HCT116 (cell line): ENCODE data around the gene ELP5. TPM values are rescaled to one million over a fixed set of nuclear protein-coding genes. Genes with fewer than 3 reads are reported as not detected.
A peak's percentile ranks its signal among the peaks of the same experiment; 100 is the strongest.

Experiments
- ATAC-seq: fragments of 200-7000 bp; cut with Tn5 transposase; 2 replicates; pipeline ENCODE4 v1.9.1; 2020; ENCODE audit warnings: mild to moderate bottlenecking, moderate library complexity
- BruUV-seq: library from RNA; stranded (reverse); fragments of 400-500 nt; replicated peaks from 2 replicates; lab custom pipeline; 2021; lab: Mats Ljungman, UMichigan
- CTCF ChIA-PET: fragments of 300-600 bp; sonication (Branson Sonifier 250); formaldehyde crosslinking; loops from one replicate; lab custom pipeline; 2021; ENCODE audit warnings: antibody characterized with exemption; lab: Charles Lee
- POLR2A ChIA-PET: fragments of 300-600, 350-600 bp; sonication (Branson Sonifier 250); formaldehyde crosslinking; loops from one replicate; lab custom pipeline; 2021; ENCODE audit warnings: antibody characterized with exemption; lab: Charles Lee
- RAD21 ChIA-PET, 2 experiments: fragments of 300-600 bp; sonication (Branson Sonifier 250); formaldehyde crosslinking; loops; one replicate each; lab custom pipeline; 2023; ENCODE audit warnings: low total read pairs in 2 of 2; ENCODE audit not compliant: uncharacterized antibody in 2 of 2, unreplicated experiment in 2 of 2, low non-redundant PET in 1 of 2; lab: Charles Lee
- DNase-seq: peaks from one replicate; pipeline ENCODE4 v3.0.0-alpha.2; 2010; ENCODE audit warnings: low read depth, low spot score
- H2AFZ ChIP-seq: fragments of 200-600 bp; shearing (Covaris generic), sonication (generic); 2 replicates; pipeline ENCODE4 v1.6.1; 2017; ENCODE audit warnings: low read depth, mixed run types, mixed read lengths, antibody characterized with exemption, low read length; ENCODE audit not compliant: poor library complexity, severe bottlenecking
- H3K27ac ChIP-seq: 2 replicates; pipeline ENCODE4 v1.5.1; 2012; ENCODE audit warnings: low read depth, low read length
- H3K27me3 ChIP-seq: fragments of 200-600 bp; sonication (generic); 2 replicates; pipeline ENCODE4 v1.6.1; 2016; ENCODE audit warnings: mixed run types, low read length, mixed read lengths; ENCODE audit not compliant: insufficient read depth
- H3K36me3 ChIP-seq, 2 experiments: fragments of 200-500 bp in 1 of 2; fragments of 200-600 bp in 1 of 2; sonication (Bioruptor generic) in 1 of 2; sonication (generic) in 1 of 2; 2 replicates each; pipeline versions ENCODE4 v1.5.1 to v1.6.1; 2014 to 2016; ENCODE audit warnings: low read length in 2 of 2, inconsistent platforms in 1 of 2, mixed read lengths in 1 of 2, mixed run types in 1 of 2; ENCODE audit not compliant: insufficient read depth in 2 of 2, control insufficient read depth in 1 of 2
- H3K4me1 ChIP-seq, 2 experiments: fragments of 200-600 bp in 1 of 2; sonication (generic) in 1 of 2; 2 replicates each; pipeline versions ENCODE4 v1.5.1 to v1.6.1; 2012 to 2017; ENCODE audit warnings: low read length in 2 of 2, inconsistent platforms in 1 of 2, mild to moderate bottlenecking in 1 of 2, mixed read lengths in 1 of 2, mixed run types in 1 of 2, moderate library complexity in 1 of 2; ENCODE audit not compliant: insufficient read depth in 2 of 2, control insufficient read depth in 1 of 2
- H3K4me2 ChIP-seq: fragments of 200-600 bp; sonication (generic); 2 replicates; pipeline ENCODE4 v1.6.1; 2017; ENCODE audit warnings: mixed run types, low read length, mixed read lengths
- H3K4me3 ChIP-seq, 2 experiments: fragments of 200-600 bp in 1 of 2; sonication (generic) in 1 of 2; replicated peaks in 1 of 2; 2 replicates each; pipeline ENCODE4 v1.5.1; 2011 to 2016; ENCODE audit warnings: low read length in 2 of 2, control low read depth in 1 of 2, low read depth in 1 of 2, mild to moderate bottlenecking in 1 of 2, mixed read lengths in 1 of 2, mixed run types in 1 of 2
- H3K79me2 ChIP-seq: fragments of 200-600 bp; sonication (generic); 2 replicates; pipeline ENCODE4 v1.6.1; 2017; ENCODE audit warnings: mild to moderate bottlenecking, mixed run types, low read length, moderate library complexity, mixed read lengths; ENCODE audit not compliant: insufficient read depth
- H3K9ac ChIP-seq: fragments of 200-600 bp; sonication (generic); 2 replicates; pipeline ENCODE4 v1.6.1; 2016; ENCODE audit warnings: low read length, mixed read lengths
- H3K9me2 ChIP-seq: fragments of 200-600 bp; sonication (generic), shearing (Covaris generic); 2 replicates; pipeline ENCODE4 v1.6.1; 2017; ENCODE audit warnings: mixed run types, mild to moderate bottlenecking, moderate library complexity; ENCODE audit not compliant: insufficient read depth
- H3K9me3 ChIP-seq, 2 experiments: fragments of 200-500 bp in 1 of 2; fragments of 200-600 bp in 1 of 2; sonication (Bioruptor generic) in 1 of 2; sonication (generic) in 1 of 2; 2 replicates each; pipeline ENCODE4 v1.6.1; 2014 to 2017; ENCODE audit warnings: low read length in 2 of 2, mixed read lengths in 2 of 2, inconsistent platforms in 1 of 2, low read depth in 1 of 2, mild to moderate bottlenecking in 1 of 2, mixed run types in 1 of 2, moderate library complexity in 1 of 2; ENCODE audit not compliant: control insufficient read depth in 1 of 2, insufficient read depth in 1 of 2
- H4K20me1 ChIP-seq: fragments of 200-600 bp; sonication (generic), shearing (Covaris generic); 2 replicates; pipeline ENCODE4 v1.6.1; 2017; ENCODE audit warnings: mixed run types, mild to moderate bottlenecking, moderate library complexity; ENCODE audit not compliant: insufficient read depth
- CBX3 ChIP-seq: IDR thresholded peaks from 2 replicates; pipeline ENCODE4 v1.6.1; 2012; ENCODE audit warnings: low read depth
- CEBPB ChIP-seq: IDR thresholded peaks from 2 replicates; pipeline ENCODE4 v1.6.1; 2012; ENCODE audit warnings: low read depth
- CTCF ChIP-seq, 3 experiments: fragments of 200-600 bp in 1 of 3; sonication (generic) in 1 of 3; IDR thresholded peaks in 2 of 3; conservative IDR thresholded peaks in 1 of 3; 2 replicates each; pipeline ENCODE4 v1.5.1; 2012 to 2017; ENCODE audit warnings: low read depth in 2 of 3, low read length in 2 of 3, antibody characterized with exemption in 1 of 3, borderline replicate concordance in 1 of 3, control low read depth in 1 of 3, mild to moderate bottlenecking in 1 of 3, mixed read lengths in 1 of 3, mixed run types in 1 of 3, moderate library complexity in 1 of 3; ENCODE audit not compliant: insufficient read depth in 1 of 3
- EGR1 ChIP-seq: IDR thresholded peaks from 2 replicates; pipeline ENCODE4 v1.6.1; 2012; ENCODE audit warnings: low read depth
- ELF1 ChIP-seq: IDR thresholded peaks from 2 replicates; pipeline ENCODE4 v1.6.1; 2012; ENCODE audit warnings: low read depth, borderline replicate concordance
- EZH2phosphoT487 ChIP-seq: fragments of 200-600 bp; IDR thresholded peaks from 2 replicates; pipeline ENCODE4 v1.6.1; 2018; ENCODE audit warnings: antibody characterized with exemption, borderline replicate concordance
- FOSL1 ChIP-seq: IDR thresholded peaks from 2 replicates; pipeline ENCODE4 v1.6.1; 2012; ENCODE audit warnings: low read depth
- JUND ChIP-seq: IDR thresholded peaks from 2 replicates; pipeline ENCODE4 v1.6.1; 2012
- POLR2A ChIP-seq: IDR thresholded peaks from 2 replicates; pipeline ENCODE4 v1.7.0; 2011; ENCODE audit warnings: borderline replicate concordance; ENCODE audit not compliant: insufficient read depth, insufficient read length; ENCODE audit errors: extremely low read depth
- POLR2AphosphoS5 ChIP-seq: IDR thresholded peaks from 2 replicates; pipeline ENCODE4 v1.6.1; 2011; ENCODE audit warnings: mild to moderate bottlenecking, low read depth, low read length, moderate library complexity
- RAD21 ChIP-seq: IDR thresholded peaks from 2 replicates; pipeline ENCODE4 v1.6.1; 2012; ENCODE audit warnings: low read depth, mild to moderate bottlenecking
- SIN3A ChIP-seq: IDR thresholded peaks from 2 replicates; pipeline ENCODE4 v1.6.1; 2012; ENCODE audit warnings: low read depth
- SP1 ChIP-seq: IDR thresholded peaks from 2 replicates; pipeline ENCODE4 v1.6.1; 2012; ENCODE audit warnings: low read depth
- SRF ChIP-seq: IDR thresholded peaks from 2 replicates; pipeline ENCODE4 v1.6.1; 2012; ENCODE audit warnings: low read depth
- TCF7L2 ChIP-seq: IDR thresholded peaks from 2 replicates; pipeline ENCODE4 v1.7.0; 2011; ENCODE audit warnings: borderline replicate concordance, inconsistent platforms; ENCODE audit not compliant: insufficient read depth, insufficient read length; ENCODE audit errors: extremely low read depth
- YY1 ChIP-seq: IDR thresholded peaks from 2 replicates; pipeline ENCODE4 v1.6.1; 2011; ENCODE audit warnings: low read length, low read depth, moderate library complexity, mild to moderate bottlenecking; ENCODE audit not compliant: insufficient replicate concordance; ENCODE audit errors: extremely low read depth
- ZFX ChIP-seq: fragments of 450-650 bp; IDR thresholded peaks from 2 replicates; pipeline ENCODE4 v1.6.1; 2017
- ZNF274 ChIP-seq: fragments of 200-500 bp; sonication (Bioruptor generic); IDR thresholded peaks from 2 replicates; pipeline ENCODE4 v1.6.1; 2014; ENCODE audit warnings: mild to moderate bottlenecking, low read depth, low read length, inconsistent platforms
- intact Hi-C: fragments of 100-400 bp; cut with micrococcal nuclease; formaldehyde crosslinking; loops from 2 replicates; pipeline ENCODE4 v1.10.0; 2022
- total RNA-seq: library from RNA; stranded (reverse); gene quantifications from one replicate; pipeline ENCODE4 v1.2.1, GENCODE V29; 2021; ENCODE audit not compliant: unreplicated experiment
- TF ChIP-seq, protein P1 (sequence below): IDR thresholded peaks from 2 replicates; pipeline ENCODE4 v1.6.1; 2012
- TF ChIP-seq, protein P2 (sequence below): IDR thresholded peaks from 2 replicates; pipeline ENCODE4 v1.6.1; 2012

Gene ELP5
- total RNA-seq, 1 experiment from 2014 or later: 81.7 TPM

- peak overlapping the region; percentile 99 for H3K9ac ChIP-seq
Observed at GRCh38 chr17:7249830-7250229, 2.2 kb upstream of the ELP5 start.

More at GRCh38 chr17:7249830-7250229, 2.2 kb upstream of the ELP5 start:
- no peaks in the 10 kb centered on the region for H3K9me3 ChIP-seq
- no peak for TF ChIP-seq SIN3A
- TF ChIP-seq CTCF (IDR thresholded peaks at IDR 0.05 in 2 of 3, conservative IDR thresholded peaks at IDR 0.05 in 1 of 3; ENCODE audit: borderline replicate concordance in 1 of 3, insufficient read depth in 1 of 3, low read depth in 2 of 3, low read length in 2 of 3): no peak
- no peak for TF ChIP-seq TCF7L2
- no peak for TF ChIP-seq EGR1
- TF ChIP-seq ZFX: no peak
- no peak for TF ChIP-seq JUND
- no peak for TF ChIP-seq CEBPB
- TF ChIP-seq, protein P1, sequence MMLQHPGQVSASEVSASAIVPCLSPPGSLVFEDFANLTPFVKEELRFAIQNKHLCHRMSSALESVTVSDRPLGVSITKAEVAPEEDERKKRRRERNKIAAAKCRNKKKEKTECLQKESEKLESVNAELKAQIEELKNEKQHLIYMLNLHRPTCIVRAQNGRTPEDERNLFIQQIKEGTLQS: no peak
- TF ChIP-seq POLR2AphosphoS5: no peak
- TF ChIP-seq CBX3: no peak
- no peak for TF ChIP-seq ELF1
- no peak for TF ChIP-seq SP1
- TF ChIP-seq EZH2phosphoT487: no peak
- TF ChIP-seq POLR2A: no peak
- no peak for TF ChIP-seq FOSL1
- TF ChIP-seq YY1: no peak
- TF ChIP-seq RAD21: no peak
- TF ChIP-seq SRF: no peak
- no peak for TF ChIP-seq ZNF274
- TF ChIP-seq, protein P2, sequence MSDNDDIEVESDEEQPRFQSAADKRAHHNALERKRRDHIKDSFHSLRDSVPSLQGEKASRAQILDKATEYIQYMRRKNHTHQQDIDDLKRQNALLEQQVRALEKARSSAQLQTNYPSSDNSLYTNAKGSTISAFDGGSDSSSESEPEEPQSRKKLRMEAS: no peak
- H2AFZ ChIP-seq: no peak overlapping the region
- peaks cover 13 to 25% of the 10 kb centered on the region in 2 experiments for H3K4me1 ChIP-seq
- H3K9me2 ChIP-seq: no peaks in the 10 kb centered on the region
- no peaks in the 10 kb centered on the region for H3K27me3 ChIP-seq
- H4K20me1 ChIP-seq: no peaks in the 10 kb centered on the region
- peak overlapping the region; percentile 89 for H3K4me2 ChIP-seq
- ChIA-PET RAD21 (no interaction called here), CTCF (no interaction called here), POLR2A (no interaction called here)
- peak overlapping the region; percentile 82 to 99 for H3K4me3 ChIP-seq
- ATAC-seq (no peak), DNase-seq (no peak)
- H3K36me3 ChIP-seq: peaks cover 16 to 17% of the 10 kb centered on the region in 2 experiments; a peak in 3 of 4 replicates
- peak overlapping the region; percentile 84; the same call in 1 of the 2 replicates for H3K27ac ChIP-seq
- intact Hi-C loops: loop anchor here (5.0 kb wide), 1 partner anchor 57 kb away; the partner anchor contains the start of gene EIF5A
- BruUV-seq: no TSS peak
- peaks cover 80% of the 10 kb centered on the region for H3K79me2 ChIP-seq
